Astrocyte (in vitro differentiated cells and primary cell): ENCODE data around the gene SPOCK1. TPM values are rescaled to one million over a fixed set of nuclear protein-coding genes. Genes with fewer than 3 reads are reported as not detected.

ENCODE experiments used
- DNase-seq: peaks from one replicate; pipeline ENCODE4 v3.0.0-alpha.2; 2010; ENCODE audit warnings: low read depth
- FAIRE-seq: peaks from 2 replicates; lab custom pipeline; 2011; peaks lifted over from hg19 to GRCh38; lab: Jason Lieb, UNC
- H2AFZ ChIP-seq: 2 replicates; pipeline ENCODE4 v1.6.0; 2012; ENCODE audit warnings: low read depth, low read length, inconsistent platforms
- H3K27ac ChIP-seq: 2 replicates; pipeline ENCODE4 v1.5.1; 2011; ENCODE audit warnings: low read depth, low read length, inconsistent platforms
- H3K27me3 ChIP-seq: 2 replicates; pipeline ENCODE4 v1.6.0; 2011; ENCODE audit warnings: low read length, inconsistent platforms; ENCODE audit not compliant: insufficient read depth
- H3K36me3 ChIP-seq: 2 replicates; pipeline ENCODE4 v1.5.1; 2011; ENCODE audit warnings: low read length, inconsistent platforms; ENCODE audit not compliant: insufficient read depth
- H3K4me1 ChIP-seq: 2 replicates; pipeline ENCODE4 v1.5.1; 2011; ENCODE audit warnings: low read length, inconsistent platforms; ENCODE audit not compliant: insufficient read depth
- H3K4me2 ChIP-seq: 2 replicates; pipeline ENCODE4 v1.6.0; 2012; ENCODE audit warnings: low read length, inconsistent platforms
- H3K4me3 ChIP-seq: 2 replicates; pipeline ENCODE4 v1.5.1; 2011; ENCODE audit warnings: low read depth, mild to moderate bottlenecking, low read length, inconsistent platforms; ENCODE audit not compliant: insufficient read depth
- H3K79me2 ChIP-seq: 2 replicates; pipeline ENCODE4 v1.6.0; 2012; ENCODE audit warnings: mild to moderate bottlenecking, low read length, inconsistent platforms; ENCODE audit not compliant: insufficient read depth
- H3K9ac ChIP-seq: 2 replicates; pipeline ENCODE4 v1.6.0; 2012; ENCODE audit warnings: mild to moderate bottlenecking, low read length, inconsistent platforms
- H3K9me3 ChIP-seq: 2 replicates; pipeline ENCODE4 v1.5.1; 2012; ENCODE audit warnings: low read depth, mild to moderate bottlenecking, low read length, inconsistent platforms; ENCODE audit not compliant: insufficient read depth
- H4K20me1 ChIP-seq: 2 replicates; pipeline ENCODE4 v1.6.0; 2012; ENCODE audit warnings: low read length, inconsistent platforms; ENCODE audit not compliant: insufficient read depth
- H3K27ac Mint-ChIP-seq: one replicate; pipeline ENCODE4 v1.8.0; 2021; ENCODE audit warnings: mild to moderate bottlenecking, mixed read lengths; ENCODE audit not compliant: unreplicated experiment
- H3K27me3 Mint-ChIP-seq: one replicate; pipeline ENCODE4 v1.8.0; 2021; ENCODE audit warnings: low read depth, mixed read lengths; ENCODE audit not compliant: unreplicated experiment
- H3K36me3 Mint-ChIP-seq: one replicate; pipeline ENCODE4 v1.8.0; 2021; ENCODE audit warnings: low read depth, mixed read lengths; ENCODE audit not compliant: unreplicated experiment
- H3K4me1 Mint-ChIP-seq: one replicate; pipeline ENCODE4 v1.8.0; 2021; ENCODE audit warnings: low read depth, mixed read lengths; ENCODE audit not compliant: unreplicated experiment
- H3K4me3 Mint-ChIP-seq: one replicate; pipeline ENCODE4 v1.8.0; 2021; ENCODE audit warnings: mild to moderate bottlenecking, moderate library complexity, mixed read lengths; ENCODE audit not compliant: unreplicated experiment
- H3K9me3 Mint-ChIP-seq: one replicate; pipeline ENCODE4 v1.8.0; 2021; ENCODE audit warnings: mild to moderate bottlenecking, mixed read lengths; ENCODE audit not compliant: unreplicated experiment
- CTCF ChIP-seq: IDR thresholded peaks from 2 replicates; pipeline ENCODE4 v1.5.1; 2011; ENCODE audit warnings: low read depth, mild to moderate bottlenecking, inconsistent platforms, low read length, moderate library complexity; ENCODE audit not compliant: insufficient read depth
- EZH2 ChIP-seq: IDR thresholded peaks from 2 replicates; pipeline ENCODE4 v1.6.1; 2012; ENCODE audit warnings: mild to moderate bottlenecking, low read length, inconsistent platforms; ENCODE audit not compliant: insufficient read depth
- total RNA-seq: library from RNA; stranded (reverse); gene quantifications from 2 replicates; pipeline ENCODE4 v1.2.1, GENCODE V29; 2021

SPOCK1 gene
- total RNA-seq, 1 donor from 2014 or later, result 53.5 TPM

DNA sequence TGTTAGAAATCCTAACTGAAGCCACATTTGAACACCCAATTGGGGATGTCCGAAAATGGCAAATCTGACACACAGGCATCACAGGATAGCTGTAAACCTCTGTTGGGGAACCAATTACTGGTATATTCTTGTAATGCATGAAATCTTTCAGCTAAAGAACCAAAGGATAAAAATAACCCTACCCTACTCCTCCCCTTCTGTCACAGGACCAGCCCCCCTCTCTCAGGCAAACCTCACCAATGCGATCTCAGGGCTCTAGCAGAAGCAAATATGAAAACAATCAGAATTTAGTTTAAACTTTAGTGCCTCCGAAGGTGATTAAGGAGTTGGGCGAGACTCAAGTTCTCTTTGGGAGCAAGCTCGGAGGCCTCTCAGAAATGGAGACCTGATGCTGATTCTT, 499.3 kb downstream of the SPOCK1 start:
- Mint-ChIP-seq H3K27ac (no peak overlapping the region), H3K9me3 (no peaks in the 10 kb centered on the region), H3K4me3 (no peak overlapping the region), H3K27me3 (peaks cover 10% of the 10 kb centered on the region), H3K4me1 (no peaks in the 10 kb centered on the region), H3K36me3 (no peaks in the 10 kb centered on the region)
- H4K20me1 ChIP-seq, result peaks cover 6% of the 10 kb centered on the region
- H3K27ac ChIP-seq, result no peak overlapping the region
- FAIRE-seq (no peak), DNase-seq (no peak)
- no peaks in the 10 kb centered on the region for H3K4me1 ChIP-seq
- H3K4me2 ChIP-seq, result no peak overlapping the region
- no peak overlapping the region for H3K9ac ChIP-seq
- H3K9me3 ChIP-seq, result no peaks in the 10 kb centered on the region
- H3K27me3 ChIP-seq, result no peaks in the 10 kb centered on the region
- no peak for TF ChIP-seq CTCF
- TF ChIP-seq EZH2, result no peak
- H3K79me2 ChIP-seq, result no peaks in the 10 kb centered on the region
- H3K4me3 ChIP-seq, result no peak overlapping the region
- H3K36me3 ChIP-seq, result no peaks in the 10 kb centered on the region
- no peak overlapping the region for H2AFZ ChIP-seq

GRCh38 chr5:136998854-136999357, 500.2 kb downstream of the SPOCK1 start:
- Mint-ChIP-seq H3K4me1 (no peaks in the 10 kb centered on the region), H3K36me3 (no peaks in the 10 kb centered on the region), H3K9me3 (no peaks in the 10 kb centered on the region), H3K27me3 (peaks cover 10% of the 10 kb centered on the region), H3K4me3 (no peak overlapping the region), H3K27ac (no peak overlapping the region)
- TF ChIP-seq CTCF (no peak), EZH2 (no peak)
- H3K27me3 ChIP-seq, result no peaks in the 10 kb centered on the region
- H3K79me2 ChIP-seq, result no peaks in the 10 kb centered on the region
- no peaks in the 10 kb centered on the region for H3K9me3 ChIP-seq
- no peak overlapping the region for H2AFZ ChIP-seq
- H3K36me3 ChIP-seq, result no peaks in the 10 kb centered on the region
- no peak for FAIRE-seq
- peaks cover 8% of the 10 kb centered on the region for H4K20me1 ChIP-seq
- H3K4me3 ChIP-seq, result no peak overlapping the region
- DNase-seq, result no peak
- H3K27ac ChIP-seq, result no peak overlapping the region
- H3K4me1 ChIP-seq, result no peaks in the 10 kb centered on the region
- no peak overlapping the region for H3K4me2 ChIP-seq
- H3K9ac ChIP-seq, result no peak overlapping the region

DNA sequence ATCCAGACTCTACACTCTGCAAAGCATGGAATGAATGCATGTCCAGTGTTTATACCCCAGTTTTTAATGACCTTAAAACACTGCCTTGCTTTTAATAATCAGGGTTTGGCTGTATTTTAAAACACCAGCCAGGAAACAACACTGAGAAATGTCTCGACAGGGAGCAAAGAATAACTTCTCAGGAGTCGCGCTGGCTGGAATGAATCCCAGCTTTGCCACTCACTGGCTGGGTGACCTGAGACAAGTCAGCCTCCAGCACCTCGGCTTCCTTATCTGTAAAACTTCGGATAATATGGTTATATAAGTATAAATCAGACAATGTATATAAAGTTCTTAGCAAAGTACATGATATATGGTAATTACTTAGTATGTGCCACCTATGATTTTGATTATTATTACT, 505.0 kb downstream of the SPOCK1 start:
- Histone ChIP-seq H3K27me3 (no peaks in the 10 kb centered on the region), H3K4me3 (no peak overlapping the region), H3K79me2 (no peaks in the 10 kb centered on the region), H2AFZ (no peak overlapping the region), H3K9me3 (no peaks in the 10 kb centered on the region), H3K4me1 (no peaks in the 10 kb centered on the region), H4K20me1 (peaks cover 3% of the 10 kb centered on the region), H3K9ac (no peak overlapping the region), H3K27ac (no peak overlapping the region), H3K4me2 (no peak overlapping the region), H3K36me3 (no peaks in the 10 kb centered on the region)
- Mint-ChIP-seq H3K36me3 (no peaks in the 10 kb centered on the region), H3K27me3 (peaks cover 10% of the 10 kb centered on the region), H3K4me1 (no peaks in the 10 kb centered on the region), H3K27ac (no peak overlapping the region), H3K9me3 (no peaks in the 10 kb centered on the region), H3K4me3 (no peak overlapping the region)
- FAIRE-seq (no peak), DNase-seq (no peak)
- TF ChIP-seq CTCF, result no peak
- no peak for TF ChIP-seq EZH2
